Hematopoietic multipotent progenitor cell treated with erythropoietin and hydrocortisone succinate and interleukin-3 and kit ligand, for 4 days (in vitro differentiated cells): ENCODE data around the gene OR2A5.
A peak's percentile ranks its signal among the peaks of the same experiment; 100 is the strongest.
"Not testable (repeated sequence)": the region's sequence is repeated elsewhere in the genome, so short reads cannot be mapped to it uniquely, and the experiment has no call there.

Source experiments
- DNase-seq: peaks from one replicate; pipeline ENCODE4 v3.0.0-alpha.2; 2015

The OR2A5 gene

GRCh38 chr7:144048648-144049047, at the start of gene OR2A5:
OR2A5 (plus strand) TSS chr7:144048948; CDS start chr7:144050402, 1,454 bp downstream.
- DNase-seq: no peak

GRCh38 chr7:144000020-144000419, 48.7 kb upstream of the OR2A5 start, which contains the start of gene OR6B1:
OR6B1 (plus strand) TSS chr7:144000320; CDS start chr7:144003997, 3,677 bp downstream.
- DNase-seq: no peak

GRCh38 chr7:144001543-144001942, 47.2 kb upstream of the OR2A5 start:
- no peak for DNase-seq

- no peak for DNase-seq
Observed at GRCh38 chr7:144004703-144005102, 44.0 kb upstream of the OR2A5 start.

- DNase-seq: no peak
Observed at GRCh38 chr7:144006029-144006691, 42.6 kb upstream of the OR2A5 start.

- DNase-seq: no peak
Observed at GRCh38 chr7:144006692-144007042, 42.1 kb upstream of the OR2A5 start.

- DNase-seq: no peak
Observed at GRCh38 chr7:144009361-144009760, 39.4 kb upstream of the OR2A5 start.

GRCh38 chr7:144010061-144010460, 38.7 kb upstream of the OR2A5 start:
- DNase-seq: peak; percentile 58

- DNase-seq: not testable (repeated sequence)
Observed at GRCh38 chr7:144010821-144011220, 37.9 kb upstream of the OR2A5 start.

- no peak for DNase-seq
Observed at GRCh38 chr7:144011458-144012230, 37.1 kb upstream of the OR2A5 start.

- DNase-seq: no peak
Observed at GRCh38 chr7:144018065-144018464, 30.7 kb upstream of the OR2A5 start.

GRCh38 chr7:144019457-144019856, 29.3 kb upstream of the OR2A5 start:
- DNase-seq: peak; percentile 66

GRCh38 chr7:144020340-144020739, 28.4 kb upstream of the OR2A5 start:
- no peak for DNase-seq

- DNase-seq: no peak
Observed at GRCh38 chr7:144022169-144022568, 26.6 kb upstream of the OR2A5 start.

- DNase-seq: no peak
Observed at GRCh38 chr7:144023171-144023827, 25.4 kb upstream of the OR2A5 start.

- DNase-seq: no peak
Observed at GRCh38 chr7:144024213-144024612, 24.5 kb upstream of the OR2A5 start.

GRCh38 chr7:144026203-144026883, 22.4 kb upstream of the OR2A5 start:
- DNase-seq: no peak

GRCh38 chr7:144027070-144027469, 21.7 kb upstream of the OR2A5 start:
- peak; percentile 63 for DNase-seq

GRCh38 chr7:144027974-144028373, 20.8 kb upstream of the OR2A5 start:
- DNase-seq: no peak

GRCh38 chr7:144028547-144028946, 20.2 kb upstream of the OR2A5 start:
- no peak for DNase-seq

GRCh38 chr7:144032516-144032915, 16.2 kb upstream of the OR2A5 start:
- peak; percentile 31 for DNase-seq

- no peak for DNase-seq
Observed at GRCh38 chr7:144032985-144033709, 15.6 kb upstream of the OR2A5 start.

GRCh38 chr7:144035385-144035784, 13.4 kb upstream of the OR2A5 start:
- no peak for DNase-seq
